PC-9 (cell line): ENCODE results near the gene TPRG1.

Experiments used
- EZH2 ChIP-seq: fragments of 200-600 bp; sonication (generic); IDR thresholded peaks from 2 replicates; pipeline ENCODE4 v1.8.0; 2017; ENCODE audit warnings: antibody characterized with exemption, low read depth
- TF ChIP-seq, protein P1 (sequence below): fragments of 200-600 bp; sonication (generic); conservative IDR thresholded peaks from 2 replicates; pipeline ENCODE4 v1.6.1; 2017; ENCODE audit warnings: mixed run types, antibody characterized with exemption, mild to moderate bottlenecking, moderate library complexity

DNA sequence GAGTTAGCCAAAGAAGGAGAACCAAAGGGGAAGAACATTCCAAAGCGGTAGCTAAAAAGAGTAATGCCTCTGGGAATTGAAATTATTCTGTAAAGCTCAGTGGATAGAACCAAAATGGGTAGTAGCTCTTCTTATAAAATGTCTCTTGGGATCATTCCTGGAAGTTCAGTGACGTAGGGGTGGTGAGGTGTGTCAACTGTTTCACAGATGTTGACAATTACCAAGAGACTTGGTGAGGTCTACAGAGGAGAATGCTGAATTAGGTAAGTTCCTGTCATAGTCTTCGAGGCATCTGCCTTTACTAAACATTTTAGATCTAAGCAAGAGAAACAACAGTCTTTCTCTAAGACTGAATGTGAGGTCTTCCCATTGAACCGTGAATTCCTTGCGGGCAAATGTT, 67.8 kb downstream of the TPRG1 start:
- TF ChIP-seq, protein P1, sequence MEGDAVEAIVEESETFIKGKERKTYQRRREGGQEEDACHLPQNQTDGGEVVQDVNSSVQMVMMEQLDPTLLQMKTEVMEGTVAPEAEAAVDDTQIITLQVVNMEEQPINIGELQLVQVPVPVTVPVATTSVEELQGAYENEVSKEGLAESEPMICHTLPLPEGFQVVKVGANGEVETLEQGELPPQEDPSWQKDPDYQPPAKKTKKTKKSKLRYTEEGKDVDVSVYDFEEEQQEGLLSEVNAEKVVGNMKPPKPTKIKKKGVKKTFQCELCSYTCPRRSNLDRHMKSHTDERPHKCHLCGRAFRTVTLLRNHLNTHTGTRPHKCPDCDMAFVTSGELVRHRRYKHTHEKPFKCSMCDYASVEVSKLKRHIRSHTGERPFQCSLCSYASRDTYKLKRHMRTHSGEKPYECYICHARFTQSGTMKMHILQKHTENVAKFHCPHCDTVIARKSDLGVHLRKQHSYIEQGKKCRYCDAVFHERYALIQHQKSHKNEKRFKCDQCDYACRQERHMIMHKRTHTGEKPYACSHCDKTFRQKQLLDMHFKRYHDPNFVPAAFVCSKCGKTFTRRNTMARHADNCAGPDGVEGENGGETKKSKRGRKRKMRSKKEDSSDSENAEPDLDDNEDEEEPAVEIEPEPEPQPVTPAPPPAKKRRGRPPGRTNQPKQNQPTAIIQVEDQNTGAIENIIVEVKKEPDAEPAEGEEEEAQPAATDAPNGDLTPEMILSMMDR, result no peak
- no peak for TF ChIP-seq EZH2
